Measurements from ENCODE around the gene SLC6A1. TPM values are rescaled to one million over a fixed set of nuclear protein-coding genes. Genes with fewer than 3 reads are reported as not detected.

SLC6A1 gene
- total RNA-seq, 1 experiment from 2014 or later, result not detected

DNA sequence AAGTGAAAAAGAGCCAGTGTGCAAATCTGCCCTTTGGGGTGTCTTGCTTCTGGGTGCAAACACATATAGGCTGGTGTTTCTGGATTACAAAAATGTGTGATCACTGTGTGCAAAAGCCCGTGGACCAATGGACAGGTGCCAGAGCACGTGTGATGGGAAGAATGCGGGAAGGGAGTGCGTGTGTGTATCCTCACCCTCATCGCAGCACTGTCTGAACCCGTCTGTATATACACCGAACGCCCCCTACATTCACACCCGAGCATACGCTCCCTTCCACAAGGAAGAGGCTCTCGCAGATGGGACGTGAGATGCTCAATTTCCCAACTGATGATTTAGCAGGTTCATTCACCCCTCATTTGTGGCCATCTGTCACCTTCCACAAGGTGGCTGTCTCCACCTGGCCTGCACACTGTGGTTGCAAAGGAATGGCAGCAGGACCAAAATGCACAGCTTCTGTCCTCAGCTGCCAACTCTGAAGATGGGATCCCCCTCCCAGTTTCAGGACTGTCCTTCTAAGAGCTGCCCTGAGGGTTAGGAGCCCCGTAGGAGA, 19.4 kb upstream of the SLC6A1 start:
- no peak for TF ChIP-seq EZH2 (IDR thresholded peaks at IDR 0.05; ENCODE audit: borderline replicate concordance, low read depth, low read length, poor library complexity, severe bottlenecking)
- TF ChIP-seq, protein P1, sequence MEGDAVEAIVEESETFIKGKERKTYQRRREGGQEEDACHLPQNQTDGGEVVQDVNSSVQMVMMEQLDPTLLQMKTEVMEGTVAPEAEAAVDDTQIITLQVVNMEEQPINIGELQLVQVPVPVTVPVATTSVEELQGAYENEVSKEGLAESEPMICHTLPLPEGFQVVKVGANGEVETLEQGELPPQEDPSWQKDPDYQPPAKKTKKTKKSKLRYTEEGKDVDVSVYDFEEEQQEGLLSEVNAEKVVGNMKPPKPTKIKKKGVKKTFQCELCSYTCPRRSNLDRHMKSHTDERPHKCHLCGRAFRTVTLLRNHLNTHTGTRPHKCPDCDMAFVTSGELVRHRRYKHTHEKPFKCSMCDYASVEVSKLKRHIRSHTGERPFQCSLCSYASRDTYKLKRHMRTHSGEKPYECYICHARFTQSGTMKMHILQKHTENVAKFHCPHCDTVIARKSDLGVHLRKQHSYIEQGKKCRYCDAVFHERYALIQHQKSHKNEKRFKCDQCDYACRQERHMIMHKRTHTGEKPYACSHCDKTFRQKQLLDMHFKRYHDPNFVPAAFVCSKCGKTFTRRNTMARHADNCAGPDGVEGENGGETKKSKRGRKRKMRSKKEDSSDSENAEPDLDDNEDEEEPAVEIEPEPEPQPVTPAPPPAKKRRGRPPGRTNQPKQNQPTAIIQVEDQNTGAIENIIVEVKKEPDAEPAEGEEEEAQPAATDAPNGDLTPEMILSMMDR (conservative IDR thresholded peaks at IDR 0.05; ENCODE audit: low read depth, low read length), result no peak
- H3K36me3 ChIP-seq (ENCODE audit: insufficient read depth, low read length, poor library complexity, severe bottlenecking), result no peaks in the 10 kb centered on the region
- H3K4me3 ChIP-seq (ENCODE audit: low read depth, low read length, poor library complexity, severe bottlenecking), result no peak overlapping the region
- intact Hi-C loops (cut with micrococcal nuclease; ENCODE audit: unreplicated experiment), result no loop called here
- no peak for DNase-seq (ENCODE audit: low spot score)
- BruUV-seq (replicated peaks), result no TSS peak
- ChIA-PET POLR2A (ENCODE audit: low non-redundant PET) (no interaction called here), CTCF (no interaction called here)
- H3K4me1 ChIP-seq (ENCODE audit: insufficient read depth, low read length, poor library complexity, severe bottlenecking), result no peaks in the 10 kb centered on the region
- H3K9me3 ChIP-seq (ENCODE audit: low read depth, low read length, poor library complexity, severe bottlenecking), result no peaks in the 10 kb centered on the region
- H3K27ac ChIP-seq (ENCODE audit: low read depth, low read length, poor library complexity, severe bottlenecking), result no peak overlapping the region
- H3K27me3 ChIP-seq (replicated peaks; ENCODE audit: insufficient read depth, low read depth, low read length, poor library complexity), result peaks cover 13% of the 10 kb centered on the region

GRCh38 chr3:10974131-10974530, 18.4 kb upstream of the SLC6A1 start:
- H3K4me1 ChIP-seq (ENCODE audit: insufficient read depth, low read length, poor library complexity, severe bottlenecking), result no peaks in the 10 kb centered on the region
- no peak for DNase-seq (ENCODE audit: low spot score)
- H3K9me3 ChIP-seq (ENCODE audit: low read depth, low read length, poor library complexity, severe bottlenecking), result no peaks in the 10 kb centered on the region
- BruUV-seq (replicated peaks), result no TSS peak
- no peaks in the 10 kb centered on the region for H3K36me3 ChIP-seq (ENCODE audit: insufficient read depth, low read length, poor library complexity, severe bottlenecking)
- H3K27ac ChIP-seq (ENCODE audit: low read depth, low read length, poor library complexity, severe bottlenecking), result no peak overlapping the region
- H3K4me3 ChIP-seq (ENCODE audit: low read depth, low read length, poor library complexity, severe bottlenecking), result no peak overlapping the region
- no peak for TF ChIP-seq EZH2 (IDR thresholded peaks at IDR 0.05; ENCODE audit: borderline replicate concordance, low read depth, low read length, poor library complexity, severe bottlenecking)
- TF ChIP-seq, protein P1 (conservative IDR thresholded peaks at IDR 0.05; ENCODE audit: low read depth, low read length), result no peak
- intact Hi-C loops (cut with micrococcal nuclease; ENCODE audit: unreplicated experiment), result no loop called here
- H3K27me3 ChIP-seq (replicated peaks; ENCODE audit: insufficient read depth, low read depth, low read length, poor library complexity), result peaks cover 13% of the 10 kb centered on the region
- POLR2A ChIA-PET (ENCODE audit: low non-redundant PET), result no interaction called here
- CTCF ChIA-PET, result no interaction called here

DNA sequence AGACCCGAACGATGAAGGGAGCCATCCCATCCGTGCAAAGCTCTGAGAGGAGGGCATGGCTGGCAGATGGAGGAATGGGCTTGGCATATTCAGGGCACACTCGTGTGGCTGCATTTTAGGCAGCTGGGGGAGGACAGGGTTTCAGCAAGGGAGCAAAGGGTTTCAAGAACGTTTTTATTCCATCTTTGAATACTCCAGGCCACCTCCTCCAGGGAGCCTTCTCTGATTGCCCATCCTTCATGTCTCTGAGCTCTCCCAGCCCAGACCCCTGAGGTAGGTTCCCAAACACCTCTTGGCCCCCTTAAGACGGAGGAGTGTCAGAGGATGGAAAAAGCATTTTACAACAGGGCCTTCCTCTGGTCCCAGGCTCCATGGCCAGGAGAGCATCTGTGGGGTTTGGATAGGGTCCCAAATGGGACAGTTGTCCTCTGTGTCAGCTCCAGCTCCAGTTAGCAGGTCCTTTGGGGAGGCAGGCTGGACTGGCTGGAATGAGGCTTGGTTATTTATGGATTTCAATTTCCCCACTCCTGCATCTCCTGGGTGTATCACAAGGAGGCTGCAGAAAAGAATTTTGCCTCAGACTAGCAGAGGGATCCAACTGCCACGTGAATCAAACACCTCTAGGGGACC, 17.7 kb upstream of the SLC6A1 start:
- Histone ChIP-seq H3K4me3 (ENCODE audit: low read depth, low read length, poor library complexity, severe bottlenecking) (no peak overlapping the region), H3K27me3 (replicated peaks; ENCODE audit: insufficient read depth, low read depth, low read length, poor library complexity) (peaks cover 13% of the 10 kb centered on the region), H3K27ac (ENCODE audit: low read depth, low read length, poor library complexity, severe bottlenecking) (no peak overlapping the region), H3K36me3 (ENCODE audit: insufficient read depth, low read length, poor library complexity, severe bottlenecking) (no peaks in the 10 kb centered on the region), H3K4me1 (ENCODE audit: insufficient read depth, low read length, poor library complexity, severe bottlenecking) (no peaks in the 10 kb centered on the region), H3K9me3 (ENCODE audit: low read depth, low read length, poor library complexity, severe bottlenecking) (no peaks in the 10 kb centered on the region)
- ChIA-PET POLR2A (ENCODE audit: low non-redundant PET) (no interaction called here), CTCF (no interaction called here)
- TF ChIP-seq EZH2 (IDR thresholded peaks at IDR 0.05; ENCODE audit: borderline replicate concordance, low read depth, low read length, poor library complexity, severe bottlenecking), result no peak
- TF ChIP-seq, protein P1 (conservative IDR thresholded peaks at IDR 0.05; ENCODE audit: low read depth, low read length), result no peak
- no TSS peak for BruUV-seq (replicated peaks)
- intact Hi-C loops (cut with micrococcal nuclease; ENCODE audit: unreplicated experiment), result no loop called here
- DNase-seq (ENCODE audit: low spot score), result no peak
